Measurements from ENCODE around the gene TMEM198. TPM values are rescaled to one million over a fixed set of nuclear protein-coding genes. Genes with fewer than 3 reads are reported as not detected.

TMEM198 gene
- total and polyA plus RNA-seq, 2 donors (not counting 1 experiment from before 2014, with no cell fraction given), result 0.39 to 1.1 TPM

DNA sequence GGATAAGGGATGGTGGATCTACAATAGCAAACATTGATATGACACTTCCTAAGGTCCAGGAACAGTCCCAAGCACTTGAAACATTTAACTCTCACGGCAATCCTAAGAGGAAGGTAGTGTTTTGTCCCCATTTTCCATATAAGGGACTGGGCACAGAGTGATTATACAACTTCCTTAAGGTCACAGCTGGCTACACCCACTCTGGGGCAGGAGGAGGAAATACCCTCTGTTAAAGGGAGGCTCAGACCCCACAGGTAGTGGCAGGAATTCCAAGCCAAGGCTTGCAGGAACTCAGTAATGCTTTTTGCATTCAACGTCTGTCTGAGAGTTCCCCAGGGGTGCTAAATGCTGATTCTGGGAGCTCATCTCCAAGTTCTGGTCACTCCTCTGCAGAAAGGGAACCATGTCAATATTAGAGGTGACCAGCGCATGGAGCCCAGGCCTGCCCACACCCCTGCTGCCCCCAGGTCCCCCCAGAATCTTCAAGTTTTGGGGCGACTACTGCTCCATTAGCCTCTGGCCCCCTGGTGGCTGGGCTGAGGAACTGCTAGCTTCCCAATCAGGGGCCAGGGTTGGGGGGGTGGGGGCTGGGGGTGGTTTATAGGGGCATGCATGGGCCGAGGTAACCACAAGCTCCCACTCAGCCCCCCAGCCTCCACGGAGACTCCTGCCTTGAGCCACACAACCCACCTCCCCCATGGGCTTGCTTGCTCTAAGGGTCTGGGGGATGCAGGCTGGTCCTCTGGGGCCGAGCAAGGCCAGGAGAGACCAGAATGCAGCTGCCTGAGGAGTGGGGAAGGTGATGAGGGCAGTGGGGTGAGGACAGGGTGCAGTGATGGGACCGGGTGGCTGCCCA, 16.4 kb downstream of the TMEM198 start:
- Mint-ChIP-seq H3K9me3 (ENCODE audit: insufficient read depth) (no peaks in the 10 kb centered on the region), H3K4me1 (no peaks in the 10 kb centered on the region), H3K27ac (no peak overlapping the region), H3K27me3 (peaks cover 29% of the 10 kb centered on the region), H3K4me3 (no peak overlapping the region)
- peak; percentile 42 for DNase-seq
- no peaks in the 10 kb centered on the region for H3K36me3 ChIP-seq (replicated peaks in 1 of 2; ENCODE audit: control extremely low read depth in 1 of 2, control insufficient read depth in 1 of 2, extremely low read depth in 1 of 2, insufficient read depth in 2 of 2, low read length in 1 of 2)
- H2AFZ ChIP-seq (ENCODE audit: insufficient read depth, low read depth, low read length, poor library complexity, severe bottlenecking), result no peak overlapping the region
- no peak overlapping the region for H3K4me3 ChIP-seq (ENCODE audit: control extremely low read depth in 1 of 5, extremely low read depth in 1 of 5, insufficient read depth in 1 of 5, low read depth in 2 of 5, low read length in 4 of 5)
- TF ChIP-seq EZH2 (IDR thresholded peaks at IDR 0.05; ENCODE audit: borderline replicate concordance, insufficient read depth, low read depth, low read length, poor library complexity, severe bottlenecking) (no peak), CTCF (IDR thresholded peaks at IDR 0.05) (peak; percentile 87)
- WGBS (ENCODE audit: insufficient coverage), result 78% methylated on average over 3 of the region's 8 CpGs
- no peak overlapping the region for H3K27ac ChIP-seq (ENCODE audit: low read length in 2 of 2)
- ChIA-PET CTCF (interaction anchor here (0.5 to 2.5 kb wide), 13 partner anchors 8 to 502 kb away, joined by 3 to 11 read pairs (median 5); partner anchors contain the start of genes CHPF and OBSL1), POLR2A (no interaction called here)
- no peak overlapping the region for H3K4me2 ChIP-seq (replicated peaks; ENCODE audit: low read depth, low read length, poor library complexity, severe bottlenecking)
- H3K9me3 ChIP-seq (ENCODE audit: control extremely low read depth in 1 of 3, control insufficient read depth in 2 of 3, insufficient read depth in 1 of 3, low read length in 2 of 3), result peaks cover 0 to 5% (median 0%) of the 10 kb centered on the region in 3 donors
- H3K79me2 ChIP-seq (ENCODE audit: control insufficient read depth, insufficient read depth, low read length), result no peaks in the 10 kb centered on the region
- H3K4me1 ChIP-seq (ENCODE audit: control insufficient read depth in 2 of 2, insufficient read depth in 2 of 2, low read length in 2 of 2), result no peaks in the 10 kb centered on the region
- intact Hi-C loops (cut with micrococcal nuclease), result no loop called here
- H4K20me1 ChIP-seq (ENCODE audit: control insufficient read depth, insufficient read depth, low read length, poor library complexity, severe bottlenecking), result no peaks in the 10 kb centered on the region
- ATAC-seq (ENCODE audit: low read depth), result peak; percentile 43
- peaks cover 0 to 15% (median 0%) of the 10 kb centered on the region in 4 experiments for H3K27me3 ChIP-seq (replicated peaks in 1 of 4; ENCODE audit: control extremely low read depth in 1 of 4, control insufficient read depth in 3 of 4, insufficient read depth in 4 of 4, low read length in 3 of 4)
- no peak overlapping the region for H3K9ac ChIP-seq (ENCODE audit: low read length)

- H3K27ac ChIP-seq (ENCODE audit: low read length in 2 of 2), result no peak overlapping the region
- DNase-seq (peak; percentile 8), ATAC-seq (ENCODE audit: low read depth) (no peak)
- H3K4me2 ChIP-seq (replicated peaks; ENCODE audit: low read depth, low read length, poor library complexity, severe bottlenecking), result no peak overlapping the region
- H3K4me1 Mint-ChIP-seq, result no peaks in the 10 kb centered on the region
- no peak overlapping the region for H3K27ac Mint-ChIP-seq
- H3K9ac ChIP-seq (ENCODE audit: low read length), result no peak overlapping the region
- peaks cover 0 to 10% (median 0%) of the 10 kb centered on the region in 4 experiments for H3K27me3 ChIP-seq (replicated peaks in 1 of 4; ENCODE audit: control extremely low read depth in 1 of 4, control insufficient read depth in 3 of 4, insufficient read depth in 4 of 4, low read length in 3 of 4)
- H4K20me1 ChIP-seq (ENCODE audit: control insufficient read depth, insufficient read depth, low read length, poor library complexity, severe bottlenecking), result no peaks in the 10 kb centered on the region
- no peaks in the 10 kb centered on the region for H3K36me3 ChIP-seq (replicated peaks in 1 of 2; ENCODE audit: control extremely low read depth in 1 of 2, control insufficient read depth in 1 of 2, extremely low read depth in 1 of 2, insufficient read depth in 2 of 2, low read length in 1 of 2)
- H3K4me3 Mint-ChIP-seq, result no peak overlapping the region
- POLR2A ChIA-PET, result no interaction called here
- H3K4me3 ChIP-seq (ENCODE audit: control extremely low read depth in 1 of 5, extremely low read depth in 1 of 5, insufficient read depth in 1 of 5, low read depth in 2 of 5, low read length in 4 of 5), result no peak overlapping the region
- H3K9me3 Mint-ChIP-seq (ENCODE audit: insufficient read depth), result no peaks in the 10 kb centered on the region
- intact Hi-C loops (cut with micrococcal nuclease), result no loop called here
- CTCF ChIA-PET, result interaction anchor here (0.5 to 2.5 kb wide), 9 partner anchors 8 to 503 kb away, joined by 3 to 11 read pairs (median 5); partner anchors contain the start of genes CHPF and OBSL1
- no peaks in the 10 kb centered on the region for H3K4me1 ChIP-seq (ENCODE audit: control insufficient read depth in 2 of 2, insufficient read depth in 2 of 2, low read length in 2 of 2)
- WGBS (ENCODE audit: insufficient coverage), result 81% methylated on average over 3 of the region's 3 CpGs
- H3K9me3 ChIP-seq (ENCODE audit: control extremely low read depth in 1 of 3, control insufficient read depth in 2 of 3, insufficient read depth in 1 of 3, low read length in 2 of 3), result peaks cover 0 to 5% (median 0%) of the 10 kb centered on the region in 3 donors
- H2AFZ ChIP-seq (ENCODE audit: insufficient read depth, low read depth, low read length, poor library complexity, severe bottlenecking), result no peak overlapping the region
- H3K79me2 ChIP-seq (ENCODE audit: control insufficient read depth, insufficient read depth, low read length), result no peaks in the 10 kb centered on the region
- no peak for TF ChIP-seq CTCF (IDR thresholded peaks at IDR 0.05)
- TF ChIP-seq EZH2 (IDR thresholded peaks at IDR 0.05; ENCODE audit: borderline replicate concordance, insufficient read depth, low read depth, low read length, poor library complexity, severe bottlenecking), result no peak
- peaks cover 28% of the 10 kb centered on the region for H3K27me3 Mint-ChIP-seq
Observed at GRCh38 chr2:219560893-219561178, 17.0 kb downstream of the TMEM198 start.

Data from B cell (primary cell).